K562 (cell line): ENCODE data around the gene ATG7. TPM values are rescaled to one million over a fixed set of nuclear protein-coding genes. Genes with fewer than 3 reads are reported as not detected.

Experiments
- ATAC-seq: fragments of 200-7000 bp; cut with Tn5 transposase; 3 replicates; pipeline ENCODE4 v1.9.1; 2020; ENCODE audit warnings: moderate library complexity
- BruUV-seq: library from RNA; stranded (reverse); fragments of 400-500 nt; replicated peaks from 2 replicates; lab custom pipeline; 2021; lab: Mats Ljungman, UMichigan
- CTCF ChIA-PET: fragments of 300-600 bp; formaldehyde crosslinking; extraction: SDS; loops from one replicate; lab custom pipeline; 2021; ENCODE audit warnings: low intra/inter-chr PET ratio; lab: Yijun Ruan, JAX
- POLR2A ChIA-PET: fragments of 300-600, 350-650 bp; sonication (Branson Sonifier 250); formaldehyde crosslinking; extraction: SDS; loops from one replicate; lab custom pipeline; 2021; ENCODE audit warnings: antibody characterized with exemption, inconsistent platforms; lab: Yijun Ruan, JAX
- DNase-seq, 4 experiments: peaks; one replicate each; pipeline versions ENCODE4 v3.0.0 to v3.0.0-alpha.2; 2011 to 2018; ENCODE audit warnings: low spot score in 3 of 4, mixed read lengths in 3 of 4; ENCODE audit errors: extremely low read depth in 1 of 4
- FAIRE-seq: peaks from 2 replicates; lab custom pipeline; 2011; peaks lifted over from hg19 to GRCh38; lab: Jason Lieb, UNC
- H2AFZ ChIP-seq: 2 replicates; pipeline ENCODE4 v1.6.0; 2011; ENCODE audit warnings: low read depth, low read length, control low read depth, inconsistent platforms
- H3K27ac ChIP-seq: fragments of 200-600 bp; 3 replicates; pipeline ENCODE4 v1.8.0; 2011; ENCODE audit warnings: low read depth, mild to moderate bottlenecking, control low read depth, inconsistent platforms, low read length, moderate library complexity, mixed read lengths; ENCODE audit errors: extremely low read depth
- H3K27me3 ChIP-seq, 2 experiments: fragments of 300-600 bp in 1 of 2; 2 replicates in 1 of 2; 3 replicates in 1 of 2; pipeline versions ENCODE4 v1.6.0 to v1.8.0; 2011; ENCODE audit warnings: inconsistent platforms in 2 of 2, low read length in 2 of 2, mild to moderate bottlenecking in 1 of 2, mixed read lengths in 1 of 2, moderate library complexity in 1 of 2; ENCODE audit not compliant: control insufficient read depth in 2 of 2, insufficient read depth in 2 of 2
- H3K36me3 ChIP-seq: fragments of 300-600 bp; 3 replicates; pipeline ENCODE4 v1.8.0; 2011; ENCODE audit warnings: mild to moderate bottlenecking, low read length, inconsistent platforms; ENCODE audit not compliant: control insufficient read depth, insufficient read depth
- H3K4me1 ChIP-seq, 2 experiments: fragments of 200-600 bp in 1 of 2; replicated peaks in 1 of 2; 2 replicates in 1 of 2; 3 replicates in 1 of 2; pipeline versions ENCODE4 v1.5.1 to v1.8.0; 2011; ENCODE audit warnings: inconsistent platforms in 2 of 2, low read length in 2 of 2, mild to moderate bottlenecking in 1 of 2, mixed read lengths in 1 of 2, moderate library complexity in 1 of 2; ENCODE audit not compliant: control insufficient read depth in 2 of 2, insufficient read depth in 2 of 2
- H3K4me2 ChIP-seq: 2 replicates; pipeline ENCODE4 v1.6.1; 2011; ENCODE audit warnings: low read length, control low read depth, inconsistent platforms, mixed read lengths; ENCODE audit not compliant: insufficient read depth
- H3K4me3 ChIP-seq: fragments of 200-600 bp; sonication (generic), shearing (Covaris generic); 2 replicates; pipeline ENCODE4 v1.5.1; 2016; ENCODE audit warnings: control low read depth, inconsistent platforms
- H3K79me2 ChIP-seq: fragments of 200-600 bp; 3 replicates; pipeline ENCODE4 v1.8.0; 2011; ENCODE audit warnings: low read length, inconsistent platforms; ENCODE audit not compliant: control insufficient read depth, insufficient read depth
- H3K9ac ChIP-seq, 2 experiments: 2 replicates each; pipeline versions ENCODE4 v1.6.0 to v1.6.1; 2011; ENCODE audit warnings: low read depth in 2 of 2, low read length in 2 of 2, control low read depth in 1 of 2, inconsistent platforms in 1 of 2, mild to moderate bottlenecking in 1 of 2, mixed read lengths in 1 of 2; ENCODE audit not compliant: insufficient read depth in 1 of 2
- H3K9me1 ChIP-seq: one replicate; pipeline ENCODE4 v1.6.0; 2011; ENCODE audit warnings: inconsistent platforms, mild to moderate bottlenecking, low read length, moderate library complexity; ENCODE audit not compliant: control insufficient read depth, insufficient read depth
- H3K9me3 ChIP-seq: replicated peaks from 2 replicates; pipeline ENCODE4 v1.5.1; 2011; ENCODE audit warnings: low read depth, low read length, inconsistent platforms; ENCODE audit not compliant: control insufficient read depth, insufficient read depth
- H4K20me1 ChIP-seq: replicated peaks from 2 replicates; pipeline ENCODE4 v1.6.1; 2011; ENCODE audit warnings: low read length, inconsistent platforms, mixed read lengths; ENCODE audit not compliant: control insufficient read depth, insufficient read depth
- ARHGAP35 ChIP-seq: fragments of 450-650 bp; IDR thresholded peaks from 2 replicates; pipeline ENCODE4 v1.6.1; 2018; ENCODE audit not compliant: partially characterized antibody
- CBFB ChIP-seq: sonication (generic); formaldehyde crosslinking; IDR thresholded peaks from 2 replicates; pipeline ENCODE4 v1.4.0; 2020; ENCODE audit warnings: mild to moderate bottlenecking, missing genetic modification reagents
- CBX5 ChIP-seq: IDR thresholded peaks from 2 replicates; pipeline ENCODE4 v1.6.1; 2014; ENCODE audit warnings: low read depth, borderline replicate concordance
- EHMT2 ChIP-seq: fragments of 450-650 bp; IDR thresholded peaks from 2 replicates; pipeline ENCODE4 v1.6.1; 2018; ENCODE audit warnings: antibody characterized with exemption
- FOS ChIP-seq: IDR thresholded peaks from 3 replicates; pipeline ENCODE4 v1.6.1; 2011; ENCODE audit not compliant: insufficient read length; ENCODE audit errors: extremely low read depth
- FOXK2 ChIP-seq, 2 experiments: fragments of 450-650 bp; IDR thresholded peaks in 1 of 2; conservative IDR thresholded peaks in 1 of 2; 2 replicates each; pipeline ENCODE4 v1.6.1; 2016; ENCODE audit warnings: low read depth in 2 of 2, mild to moderate bottlenecking in 1 of 2
- HDGF ChIP-seq: fragments of 450-650 bp; IDR thresholded peaks from 2 replicates; pipeline ENCODE4 v1.6.1; 2016
- HLTF ChIP-seq: fragments of 450-650 bp; IDR thresholded peaks from 2 replicates; pipeline ENCODE4 v1.6.1; 2016
- HMBOX1 ChIP-seq: sonication (generic); IDR thresholded peaks from 2 replicates; pipeline ENCODE4 v1.6.1; 2016
- KAT7 ChIP-seq: sonication (generic); formaldehyde crosslinking; IDR thresholded peaks from 2 replicates; pipeline ENCODE4 v1.8.0; 2022; ENCODE audit warnings: missing genetic modification reagents, mild to moderate bottlenecking, borderline replicate concordance
- MCM3 ChIP-seq: fragments of 450-650 bp; IDR thresholded peaks from 2 replicates; pipeline ENCODE4 v1.6.1; 2016
- MCM5 ChIP-seq: fragments of 450-650 bp; IDR thresholded peaks from 2 replicates; pipeline ENCODE4 v1.6.1; 2016; ENCODE audit warnings: low read depth
- MCM7 ChIP-seq, 2 experiments: fragments of 450-650 bp; IDR thresholded peaks; 2 replicates each; pipeline ENCODE4 v1.6.1; 2016 to 2018
- MLLT1 ChIP-seq, 2 experiments: fragments of 450-650 bp; IDR thresholded peaks; 2 replicates each; pipeline ENCODE4 v1.6.1; 2016
- NRF1 ChIP-seq, 2 experiments: fragments of 450-650 bp; IDR thresholded peaks in 1 of 2; conservative IDR thresholded peaks in 1 of 2; 2 replicates each; pipeline ENCODE4 v1.6.1; 2014; ENCODE audit warnings: mild to moderate bottlenecking in 2 of 2
- ZBTB26 ChIP-seq: fragments of 450-650 bp; formaldehyde crosslinking; IDR thresholded peaks from 2 replicates; pipeline ENCODE4 v1.4.0; 2022; ENCODE audit warnings: missing genetic modification characterization
- WGBS: fragments of 100-300 bp; shearing (Covaris generic); methylation state at CpG from one replicate; pipeline ENCODE4 v1.1.6; 2016; ENCODE audit warnings: low coverage, mixed read lengths; ENCODE audit not compliant: insufficient coverage; ENCODE audit errors: missing lambda C conversion rate; 5-methylcytosine and 5-hydroxymethylcytosine counted together
- in situ Hi-C: fragments of 300-500 bp; cut with MboI; formaldehyde crosslinking; loops from 4 replicates; pipeline ENCODE4 v1.15.0; 2018; ENCODE audit warnings: inconsistent platforms, mixed read lengths
- intact Hi-C: fragments of 100-400 bp; cut with micrococcal nuclease; formaldehyde crosslinking; loops from 2 replicates; pipeline ENCODE4 v1.14.2; 2022
- polyA plus RNA-seq, 8 experiments: library from polyadenylated mRNA; depleted of rRNA in 4 of 8; stranded (reverse) in 5 of 8; unstranded in 3 of 8; fragments of >200 nt; fragmentation: Nextera tagmentation in 2 of 8; fragmentation: Illumina TruSeq in 1 of 8; extraction: Ambion mirVana in 2 of 8; extraction: Trizol in 1 of 8; gene quantifications; 2 replicates each; pipeline versions ENCODE4 v1.2.1 to v1.2.3, GENCODE V29; 2011 to 2014; ENCODE audit warnings: inconsistent platforms in 1 of 8, missing spikeins in 1 of 8
- total RNA-seq, 7 experiments: library from RNA; depleted of rRNA in 6 of 7; stranded (reverse); fragments of >200 nt in 6 of 7; fragmentation: Illumina TruSeq in 2 of 7; extraction: Trizol in 2 of 7; gene quantifications; 2 replicates each; pipeline versions ENCODE4 v1.2.1 to v1.2.3, GENCODE V29; 2011 to 2021; ENCODE audit warnings: low replicate concordance in 1 of 7

The ATG7 gene
- total and polyA plus RNA-seq, 9 of the 15 experiments (the other 6 are each of a cell fraction or from before 2014, with no cell fraction given) = 18.3 to 45.3 (median 33.6) TPM

- Histone ChIP-seq H3K9me3 (no peaks in the 10 kb centered on the region), H3K36me3 (no peaks in the 10 kb centered on the region), H3K4me1 (peaks cover 0 to 11% of the 10 kb centered on the region in 2 experiments; a peak in 2 of 5 replicates), H3K27ac (no peak overlapping the region), H3K79me2 (no peaks in the 10 kb centered on the region), H3K4me3 (no peak overlapping the region), H3K9me1 (no peaks in the 10 kb centered on the region), H4K20me1 (no peaks in the 10 kb centered on the region), H3K4me2 (no peak overlapping the region), H2AFZ (no peak overlapping the region), H3K9ac (no peak overlapping the region), H3K27me3 (peaks cover 10% of the 10 kb centered on the region in 2 experiments; a peak in 4 of 5 replicates)
- BruUV-seq = no TSS peak
- in situ Hi-C loops = no loop called here
- POLR2A ChIA-PET = interaction anchor here (0.7 to 1.4 kb wide), 3 partner anchors 9 to 11 kb away, joined by 3 to 5 read pairs (median 3); no protein-coding TSS in a partner anchor
- TF ChIP-seq HLTF = 0 out of 2 replicates have a peak, but pooled peaks have one; percentile 31
- TF ChIP-seq MCM3 = peak; percentile 90
- peak in 1 of 2 experiments; percentile 53; a peak in 2 of 4 replicates for TF ChIP-seq MCM7 (IDR thresholded peaks at IDR 0.05)
- TF ChIP-seq MLLT1 (IDR thresholded peaks at IDR 0.05) = peak; percentile 48 to 58; a peak in 2 of 4 replicates
- TF ChIP-seq MCM5 = peak; percentile 61; the same call in 1 of the 2 replicates
- TF ChIP-seq KAT7 = no peak
- TF ChIP-seq CBFB = no peak
- peak; percentile 65; the same call in 1 of the 2 replicates for TF ChIP-seq HDGF
- TF ChIP-seq NRF1 (conservative IDR thresholded peaks at IDR 0.05 in 1 of 2, IDR thresholded peaks at IDR 0.05 in 1 of 2) = no peak
- TF ChIP-seq EHMT2 = 0 out of 2 replicates have a peak, but pooled peaks have one; percentile 8
- TF ChIP-seq FOXK2 (conservative IDR thresholded peaks at IDR 0.05 in 1 of 2, IDR thresholded peaks at IDR 0.05 in 1 of 2; ENCODE audit: low read depth in 2 of 2) = 0 out of 4 replicates have a peak, but pooled peaks of 1 of the 2 experiments have one; percentile 36
- no peak for TF ChIP-seq FOS
- TF ChIP-seq CBX5 = no peak
- TF ChIP-seq ZBTB26 (CRISPR knock-in tag) = peak; percentile 61; the same call in 1 of the 2 replicates
- TF ChIP-seq ARHGAP35 = peak; percentile 52
- no peak for TF ChIP-seq HMBOX1
- DNase-seq (no peak), ATAC-seq (peak; percentile 46; the same call in 2 of the 3 replicates), FAIRE-seq (no peak)
- WGBS = 7% methylated on average over 6 of the region's 6 CpGs
- intact Hi-C loops = no loop called here
- CTCF ChIA-PET = no interaction called here
These were observed 26.2 kb upstream of the ATG7 start for GRCh38 chr3:11245827-11246662.
